Inferior parietal cortex (tissue), 1 donor: Measurements from ENCODE around the gene MRPL46.
"Not testable (repeated sequence)": the region's sequence is repeated elsewhere in the genome, so short reads cannot be mapped to it uniquely, and the experiment has no call there.

Experiments used
- DNase-seq: peaks from one replicate; pipeline ENCODE4 v3.0.0-alpha.2; 2016; ENCODE audit errors: extremely low spot score

MRPL46 gene

GRCh38 chr15:88441076-88441730, 26.0 kb downstream of the MRPL46 start:
- DNase-seq, result no peak

- no peak for DNase-seq
These were observed 27.2 kb downstream of the MRPL46 start for GRCh38 chr15:88440021-88440420.

GRCh38 chr15:88438181-88438580, 29.0 kb downstream of the MRPL46 start:
- no peak for DNase-seq

GRCh38 chr15:88434106-88434505, 33.1 kb downstream of the MRPL46 start:
- not testable (repeated sequence) for DNase-seq

GRCh38 chr15:88433046-88433685, 34.0 kb downstream of the MRPL46 start:
- DNase-seq, result no peak

GRCh38 chr15:88431441-88431840, 35.7 kb downstream of the MRPL46 start:
- DNase-seq, result no peak

DNA sequence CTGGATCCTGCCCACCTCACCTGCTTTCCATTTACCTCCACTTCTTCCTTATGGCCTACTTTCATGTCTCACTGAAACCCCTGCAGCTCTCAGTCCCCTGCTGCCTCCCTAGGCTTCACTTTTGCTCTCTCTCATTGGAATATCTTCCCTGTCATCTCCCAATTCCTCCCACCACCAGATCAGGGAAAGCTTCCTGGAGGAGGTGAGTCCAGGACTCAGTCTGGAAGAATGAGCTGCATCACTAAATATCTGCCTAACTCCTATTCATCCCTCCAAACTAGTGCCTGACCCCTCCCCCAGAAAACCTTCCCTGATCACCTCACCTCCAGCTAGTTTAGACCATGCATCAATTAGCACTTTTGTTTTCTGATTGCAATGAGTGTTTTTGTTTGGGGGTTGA, 37.1 kb downstream of the MRPL46 start:
- no peak for DNase-seq

DNA sequence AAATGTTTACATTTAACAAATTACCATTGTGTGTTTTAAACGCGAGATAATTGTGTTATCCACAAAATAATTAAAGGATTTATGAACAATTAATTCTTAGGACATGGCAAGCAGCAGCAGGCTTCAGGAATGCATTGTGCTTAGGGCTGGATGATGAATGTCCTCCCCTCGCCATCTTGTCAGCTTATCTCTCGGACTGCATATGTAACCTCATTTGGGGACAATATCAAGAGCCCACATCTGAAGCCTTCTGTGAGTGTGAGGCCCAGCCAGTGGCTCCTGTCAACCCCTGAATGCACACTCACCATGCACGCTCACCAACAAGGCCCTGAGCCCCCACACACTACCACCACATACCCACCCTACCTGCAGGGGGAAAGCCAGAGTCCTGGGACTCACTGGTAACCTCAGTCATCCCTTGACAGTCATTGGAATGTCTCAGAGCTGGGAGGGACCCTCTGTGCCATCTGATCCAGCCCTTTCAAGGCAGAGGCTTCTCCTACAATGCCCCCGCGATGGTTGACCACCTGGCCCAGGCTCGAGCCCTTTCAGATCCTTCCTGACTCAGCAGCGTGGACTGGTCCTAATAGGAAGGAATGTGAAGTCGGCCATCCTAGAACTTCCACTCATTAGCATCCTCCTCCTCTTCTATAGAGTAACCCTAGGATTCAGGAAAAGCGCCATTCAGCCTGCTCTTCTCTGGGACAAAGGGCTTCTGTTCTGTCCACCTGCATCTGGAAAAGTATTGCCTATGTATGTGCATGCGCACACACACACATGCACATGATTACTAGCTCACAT, 38.2 kb downstream of the MRPL46 start:
- no peak for DNase-seq

- no peak for DNase-seq
These were observed 39.1 kb downstream of the MRPL46 start for GRCh38 chr15:88428053-88428452.

DNA sequence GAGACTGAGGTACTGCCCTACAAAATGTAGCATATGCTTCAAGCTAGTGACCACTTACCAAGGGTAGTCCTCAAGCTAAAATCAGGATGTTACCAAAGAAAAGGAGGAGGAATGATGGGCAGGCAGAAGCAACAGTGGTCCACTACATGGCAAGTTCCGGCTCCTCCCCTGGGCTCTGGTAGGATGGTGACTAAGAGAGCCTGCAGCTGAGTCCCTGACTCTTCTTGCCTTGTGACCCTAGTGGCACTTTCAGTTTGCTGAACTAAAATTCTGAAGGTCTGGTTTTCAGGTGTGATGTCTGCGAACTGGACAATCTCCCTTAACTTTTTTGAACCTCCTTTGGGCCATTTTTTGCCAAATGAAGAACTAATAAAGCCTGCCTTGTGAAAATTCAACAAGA, 40.9 kb downstream of the MRPL46 start:
- DNase-seq, result no peak

- no peak for DNase-seq
These were observed 43.9 kb downstream of the MRPL46 start for GRCh38 chr15:88423331-88423730.

- no peak for DNase-seq
These were observed 47.4 kb downstream of the MRPL46 start for GRCh38 chr15:88419830-88420229.
